H1 (cell line): ENCODE data around the gene BARX1. TPM values are rescaled to one million over a fixed set of nuclear protein-coding genes. Genes with fewer than 3 reads are reported as not detected.
A peak's percentile ranks its signal among the peaks of the same experiment; 100 is the strongest.

Experiments used
- CTCF ChIA-PET: fragments of 300-600 bp; sonication (Branson Sonifier 250); formaldehyde crosslinking; loops from one replicate; lab custom pipeline; 2021; ENCODE audit not compliant: partially characterized antibody; lab: Charles Lee
- POLR2A ChIA-PET: fragments of 300-600 bp; sonication (Branson Sonifier 250); formaldehyde crosslinking; loops from one replicate; lab custom pipeline; 2021; ENCODE audit warnings: inconsistent platforms; ENCODE audit not compliant: partially characterized antibody; lab: Charles Lee
- DNase-seq, 2 experiments: peaks; one replicate each; pipeline versions ENCODE4 v3.0.0 to v3.0.0-alpha.2; 2010 to 2022; ENCODE audit warnings: low spot score in 2 of 2, low read depth in 1 of 2, mixed read lengths in 1 of 2
- FAIRE-seq: peaks from 2 replicates; lab custom pipeline; 2011; peaks lifted over from hg19 to GRCh38; lab: Jason Lieb, UNC
- H2AFZ ChIP-seq: 2 replicates; pipeline ENCODE4 v1.8.1; 2012; ENCODE audit warnings: low read length, inconsistent platforms
- H2AK5ac ChIP-seq: 2 replicates; pipeline ENCODE4 v1.6.1; 2013; ENCODE audit warnings: low read depth, low read length
- H2BK120ac ChIP-seq: replicated peaks from 2 replicates; pipeline ENCODE3; 2013; ENCODE audit warnings: low read depth, low read length, inconsistent platforms
- H2BK12ac ChIP-seq: 2 replicates; pipeline ENCODE4 v1.6.1; 2013; ENCODE audit warnings: low read depth, low read length
- H2BK15ac ChIP-seq: 2 replicates; pipeline ENCODE4 v1.6.1; 2013; ENCODE audit warnings: low read length
- H2BK20ac ChIP-seq: 2 replicates; pipeline ENCODE4 v1.6.1; 2013; ENCODE audit warnings: low read length
- H2BK5ac ChIP-seq: 2 replicates; pipeline ENCODE4 v1.6.1; 2013; ENCODE audit warnings: low read depth, low read length
- H3K14ac ChIP-seq: 2 replicates; pipeline ENCODE4 v1.6.1; 2013; ENCODE audit warnings: inconsistent platforms; ENCODE audit not compliant: insufficient read length
- H3K18ac ChIP-seq: 2 replicates; pipeline ENCODE4 v1.6.1; 2013; ENCODE audit warnings: low read length; ENCODE audit errors: extremely low read depth
- H3K23ac ChIP-seq: 2 replicates; pipeline ENCODE4 v1.6.1; 2013; ENCODE audit warnings: inconsistent platforms; ENCODE audit not compliant: insufficient read length
- H3K23me2 ChIP-seq: 2 replicates; pipeline ENCODE4 v1.6.1; 2013; ENCODE audit warnings: low read depth, low read length
- H3K27ac ChIP-seq: 2 replicates; pipeline ENCODE4 v1.6.1; 2011; ENCODE audit warnings: low read depth, low read length, inconsistent platforms
- H3K27me3 ChIP-seq, 4 experiments: replicated peaks in 1 of 4; 1 replicate in 1 of 4; 2 replicates in 3 of 4; pipeline versions ENCODE4 v1.6.1 to v1.8.1; 2011 to 2013; ENCODE audit warnings: low read length in 3 of 4, mild to moderate bottlenecking in 3 of 4, inconsistent platforms in 2 of 4, mixed read lengths in 2 of 4, moderate library complexity in 1 of 4; ENCODE audit not compliant: control insufficient read depth in 3 of 4, insufficient read depth in 3 of 4; ENCODE audit errors: extremely low read depth in 1 of 4
- H3K36me3 ChIP-seq, 4 experiments: 2 replicates each; pipeline versions ENCODE4 v1.6.1 to v1.8.1; 2011 to 2013; ENCODE audit warnings: mild to moderate bottlenecking in 4 of 4, low read length in 3 of 4, moderate library complexity in 2 of 4, control low read depth in 1 of 4, inconsistent platforms in 1 of 4; ENCODE audit not compliant: insufficient read depth in 4 of 4, control insufficient read depth in 2 of 4
- H3K4ac ChIP-seq: replicated peaks from 2 replicates; pipeline ENCODE3; 2013; ENCODE audit warnings: low read length, low read depth, mixed read lengths, inconsistent platforms; ENCODE audit not compliant: insufficient read length
- H3K4me1 ChIP-seq, 4 experiments: replicated peaks in 1 of 4; 1 replicate in 1 of 4; 2 replicates in 3 of 4; pipeline versions ENCODE4 v1.6.1 to v1.8.1; 2011 to 2013; ENCODE audit warnings: low read length in 3 of 4, inconsistent platforms in 2 of 4, mixed read lengths in 1 of 4; ENCODE audit not compliant: insufficient read depth in 4 of 4, control insufficient read depth in 3 of 4
- H3K4me2 ChIP-seq, 2 experiments: 2 replicates each; pipeline versions ENCODE4 v1.6.1 to v1.8.1; 2011 to 2013; ENCODE audit warnings: low read depth in 2 of 2, low read length in 2 of 2, control low read depth in 1 of 2, inconsistent platforms in 1 of 2, mild to moderate bottlenecking in 1 of 2; ENCODE audit not compliant: insufficient read depth in 1 of 2
- H3K4me3 ChIP-seq, 4 experiments: fragments of 200-600, 300-600 bp in 1 of 4; sonication (generic), shearing (Covaris generic), sonication (Bioruptor Twin) in 1 of 4; 2 replicates each; pipeline versions ENCODE4 v1.5.1 to v1.8.1; 2011 to 2016; ENCODE audit warnings: low read length in 4 of 4, low read depth in 3 of 4, control low read depth in 2 of 4, inconsistent platforms in 2 of 4, mild to moderate bottlenecking in 2 of 4, mixed read lengths in 1 of 4, moderate library complexity in 1 of 4; ENCODE audit not compliant: insufficient read depth in 2 of 4; ENCODE audit errors: extremely low read depth in 1 of 4
- H3K56ac ChIP-seq: replicated peaks from 2 replicates; pipeline ENCODE3; 2013; ENCODE audit warnings: low read depth, mild to moderate bottlenecking, mixed read lengths, low read length, inconsistent platforms; ENCODE audit not compliant: insufficient read length
- H3K79me1 ChIP-seq: 2 replicates; pipeline ENCODE4 v1.6.1; 2013; ENCODE audit warnings: low read depth, low read length, control low read depth
- H3K79me2 ChIP-seq, 2 experiments: 2 replicates each; pipeline versions ENCODE4 v1.6.1 to v1.8.1; 2012 to 2013; ENCODE audit warnings: low read length in 2 of 2, mild to moderate bottlenecking in 2 of 2, inconsistent platforms in 1 of 2; ENCODE audit not compliant: insufficient read depth in 2 of 2, control insufficient read depth in 1 of 2
- H3K9ac ChIP-seq, 4 experiments: replicated peaks in 1 of 4; 1 replicate in 1 of 4; 2 replicates in 3 of 4; pipeline versions ENCODE4 v1.6.1 to v1.8.1; 2011 to 2013; ENCODE audit warnings: low read depth in 3 of 4, low read length in 3 of 4, control low read depth in 2 of 4, mild to moderate bottlenecking in 2 of 4, moderate library complexity in 2 of 4, inconsistent platforms in 1 of 4; ENCODE audit errors: extremely low read depth in 1 of 4
- H3K9me3 ChIP-seq, 2 experiments: 2 replicates each; pipeline versions ENCODE4 v1.6.1 to v1.8.1; 2012 to 2013; ENCODE audit warnings: mild to moderate bottlenecking in 2 of 2, moderate library complexity in 2 of 2, control low read depth in 1 of 2, inconsistent platforms in 1 of 2, low read depth in 1 of 2, low read length in 1 of 2, mixed read lengths in 1 of 2; ENCODE audit not compliant: insufficient read depth in 2 of 2
- H4K20me1 ChIP-seq, 2 experiments: replicated peaks in 1 of 2; 2 replicates each; pipeline versions ENCODE3 to v1.8.1; 2011 to 2013; ENCODE audit warnings: inconsistent platforms in 2 of 2, low read length in 2 of 2, mild to moderate bottlenecking in 1 of 2; ENCODE audit not compliant: insufficient read depth in 2 of 2, control insufficient read depth in 1 of 2
- H4K5ac ChIP-seq: 2 replicates; pipeline ENCODE4 v1.6.1; 2013; ENCODE audit warnings: low read length, low read depth, mixed read lengths, inconsistent platforms; ENCODE audit not compliant: insufficient read length
- H4K8ac ChIP-seq: 2 replicates; pipeline ENCODE4 v1.8.0; 2013; ENCODE audit warnings: mild to moderate bottlenecking, moderate library complexity, low read length, inconsistent platforms; ENCODE audit not compliant: insufficient read depth; ENCODE audit errors: extremely low read depth
- H4K91ac ChIP-seq: replicated peaks from 2 replicates; pipeline ENCODE3; 2013; ENCODE audit warnings: low read length, mixed read lengths, inconsistent platforms; ENCODE audit not compliant: insufficient read length
- EZH2 ChIP-seq: fragments of 200-600 bp; sonication (generic); IDR thresholded peaks from 2 replicates; pipeline ENCODE4 v1.7.1; 2012; ENCODE audit warnings: low read depth, mild to moderate bottlenecking, moderate library complexity, low read length, inconsistent platforms; ENCODE audit not compliant: severe bottlenecking
- HDAC6 ChIP-seq: IDR thresholded peaks from one replicate; pipeline ENCODE4 v1.7.1; 2012; ENCODE audit warnings: low read depth, mild to moderate bottlenecking, inconsistent platforms, low read length, moderate library complexity
- RNF2 ChIP-seq: fragments of 200-900, 300-1000 bp; sonication (generic); IDR thresholded peaks from 2 replicates; pipeline ENCODE4 v1.7.1; 2016; ENCODE audit warnings: borderline replicate concordance, low read depth, mild to moderate bottlenecking, antibody characterized with exemption, low read length; ENCODE audit not compliant: poor library complexity, severe bottlenecking; ENCODE audit errors: missing control alignments
- TAF1 ChIP-seq: IDR thresholded peaks from 2 replicates; pipeline ENCODE4 v1.6.1; 2011; ENCODE audit warnings: mild to moderate bottlenecking, low read depth, low read length
- WGBS, 2 experiments: shearing (Covaris generic) in 1 of 2; methylation state at CpG; one replicate each; pipeline versions ENCODE4 v1.1.6 to v1.1.7; 2013 to 2015; ENCODE audit warnings: low lambda C conversion rate in 2 of 2, mixed read lengths in 2 of 2, inconsistent platforms in 1 of 2, low coverage in 1 of 2, missing lambda C conversion rate in 1 of 2; ENCODE audit not compliant: insufficient replicate concordance in 2 of 2, insufficient coverage in 1 of 2, insufficient read length in 1 of 2; ENCODE audit errors: extremely low coverage in 1 of 2, missing lambda C conversion rate in 1 of 2; 5-methylcytosine and 5-hydroxymethylcytosine counted together
- polyA plus RNA-seq, 7 experiments: library from polyadenylated mRNA; depleted of rRNA in 3 of 7; stranded (reverse) in 5 of 7; unstranded in 2 of 7; fragments of >200 nt in 5 of 7; fragments of 200-250 nt in 2 of 7; gene quantifications; 1 replicate in 5 of 7; 2 replicates in 1 of 7; 4 replicates in 1 of 7; pipeline versions ENCODE4 v1.2.1 to v1.2.3, GENCODE V29; 2011 to 2013; ENCODE audit warnings: missing spikeins in 2 of 7, mixed read lengths in 2 of 7
- total RNA-seq: library from RNA; stranded (reverse); fragmentation: NEBNext Ultra II Directional; extraction: Animal tissue kit (Norgen Biotek cat#: 25700); gene quantifications from 2 replicates; pipeline ENCODE4 v1.2.1, GENCODE V29; 2021
- TF ChIP-seq, protein P1 (sequence below): IDR thresholded peaks from 2 replicates; pipeline ENCODE4 v1.6.1; 2012; ENCODE audit warnings: inconsistent platforms

BARX1 gene
- total and polyA plus RNA-seq, 2 of the 8 experiments (the other 6 are each of a cell fraction or from before 2014, with no cell fraction given), result 0.79 to 2.6 TPM

DNA sequence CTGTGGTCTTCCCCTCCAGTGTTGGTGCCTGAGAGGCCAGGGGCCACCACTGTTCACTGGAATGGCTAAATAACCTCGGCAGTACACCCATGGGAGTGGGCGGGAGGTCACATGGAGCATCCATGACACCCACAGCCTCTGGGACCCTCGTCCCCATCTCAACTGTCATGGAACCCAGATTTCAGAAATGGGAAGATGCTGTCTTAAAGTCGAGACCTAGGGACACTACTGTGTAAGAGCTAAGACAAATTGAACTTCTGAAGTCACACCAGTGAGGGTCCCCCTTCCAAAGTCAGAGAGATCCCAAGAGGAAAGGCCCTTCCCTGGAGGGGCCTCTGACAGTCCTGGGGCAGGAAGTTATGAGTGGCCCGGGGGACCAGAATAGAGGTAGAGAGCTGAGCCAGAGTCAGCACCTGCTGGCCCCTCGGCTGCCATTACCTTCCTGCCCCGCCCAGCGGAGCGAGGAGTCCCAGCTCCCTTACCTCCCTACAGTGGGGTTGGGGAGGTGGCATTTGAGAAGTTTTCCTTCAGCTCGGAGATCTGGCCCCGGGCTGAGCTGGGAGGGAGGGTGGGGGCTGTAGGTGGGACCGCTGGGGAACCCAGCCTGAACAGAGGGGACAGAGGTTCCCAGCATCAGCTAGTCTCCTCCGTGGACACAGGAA is 7.6 kb downstream of the BARX1 start:
- DNase-seq (no peak), FAIRE-seq (no peak)
- Histone ChIP-seq H2AFZ (no peak overlapping the region), H3K36me3 (no peaks in the 10 kb centered on the region; a peak in 1 of 8 replicates), H3K23me2 (peaks cover 19% of the 10 kb centered on the region), H2BK120ac (no peak overlapping the region), H2BK5ac (no peak overlapping the region), H4K8ac (no peak overlapping the region), H3K79me2 (no peaks in the 10 kb centered on the region), H4K5ac (no peak overlapping the region), H3K18ac (no peak overlapping the region), H3K4me3 (peak overlapping the region in 1 of 4 experiments; percentile 55; a peak in 2 of 8 replicates), H2BK15ac (no peak overlapping the region; the same call in 1 of the 2 replicates), H4K20me1 (peaks cover 11 to 14% of the 10 kb centered on the region in 2 experiments), H3K23ac (no peak overlapping the region), H3K4ac (no peak overlapping the region), H3K79me1 (no peaks in the 10 kb centered on the region), H3K56ac (no peak overlapping the region), H2BK20ac (no peak overlapping the region; the same call in 1 of the 2 replicates), H3K4me2 (peak overlapping the region; percentile 89 to 92; a peak in 3 of 4 replicates), H3K9me3 (no peaks in the 10 kb centered on the region), H3K4me1 (peaks cover 4 to 60% (median 29%) of the 10 kb centered on the region in 4 experiments), H2BK12ac (no peak overlapping the region), H3K14ac (no peak overlapping the region), H4K91ac (no peak overlapping the region), H3K27ac (no peak overlapping the region), H3K27me3 (peaks cover 92 to 100% (median 99%) of the 10 kb centered on the region in 4 experiments), H2AK5ac (no peak overlapping the region), H3K9ac (no peak overlapping the region)
- no peak for TF ChIP-seq TAF1
- no peak for TF ChIP-seq RNF2
- TF ChIP-seq, protein P1, sequence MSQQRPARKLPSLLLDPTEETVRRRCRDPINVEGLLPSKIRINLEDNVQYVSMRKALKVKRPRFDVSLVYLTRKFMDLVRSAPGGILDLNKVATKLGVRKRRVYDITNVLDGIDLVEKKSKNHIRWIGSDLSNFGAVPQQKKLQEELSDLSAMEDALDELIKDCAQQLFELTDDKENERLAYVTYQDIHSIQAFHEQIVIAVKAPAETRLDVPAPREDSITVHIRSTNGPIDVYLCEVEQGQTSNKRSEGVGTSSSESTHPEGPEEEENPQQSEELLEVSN, result no peak
- TF ChIP-seq HDAC6, result no peak
- TF ChIP-seq EZH2, result no peak
- CTCF ChIA-PET, result interaction anchor here (0.5 to 9.8 kb wide), 12 partner anchors 9 to 471 kb away, joined by 3 to 143 read pairs (median 4); no protein-coding TSS in a partner anchor
- POLR2A ChIA-PET, result interaction anchor here (0.8 to 1.2 kb wide), 2 partner anchors 10 to 12 kb away, joined by 4 to 5 read pairs; no protein-coding TSS in a partner anchor
- WGBS, 2 experiments, result 13% methylated on average over 11 of the region's 13 CpGs; no CpG with 5 or more reads in 1 of the 2 experiments
